HAP-1 (cell line): ENCODE data around the gene FTCD.
"Not testable (repeated sequence)": the region's sequence is repeated elsewhere in the genome, so short reads cannot be mapped to it uniquely, and the experiment has no call there.

Experiments used
- DNase-seq, 2 experiments: peaks; one replicate each; pipeline ENCODE4 v3.0.0-alpha.2; 2016 to 2020; ENCODE audit warnings: low spot score in 2 of 2
- H3K27me3 ChIP-seq: fragments of 250-450 bp; sonication (Bioruptor Pico); 2 replicates; pipeline ENCODE4 v1.5.1; 2020; ENCODE audit warnings: low read depth, mild to moderate bottlenecking, moderate library complexity
- H3K36me3 ChIP-seq: fragments of 250-450 bp; sonication (Bioruptor Pico); replicated peaks from 2 replicates; pipeline ENCODE4 v1.5.1; 2020; ENCODE audit warnings: mild to moderate bottlenecking
- H3K4me1 ChIP-seq: fragments of 250-450 bp; sonication (Bioruptor Pico); 2 replicates; pipeline ENCODE4 v1.5.1; 2020; ENCODE audit warnings: mild to moderate bottlenecking
- H3K4me3 ChIP-seq: fragments of 250-450 bp; sonication (Bioruptor Pico); 2 replicates; pipeline ENCODE4 v1.5.1; 2020; ENCODE audit warnings: mild to moderate bottlenecking, moderate library complexity
- H3K9me3 ChIP-seq: fragments of 250-450 bp; sonication (Bioruptor Pico); 2 replicates; pipeline ENCODE4 v1.5.1; 2020; ENCODE audit warnings: mild to moderate bottlenecking, moderate library complexity
- in situ Hi-C: fragments of 300-500 bp; cut with MboI; formaldehyde crosslinking; loops from 3 replicates; pipeline ENCODE4 v1.14.3; 2020; ENCODE audit warnings: low sequenced_read_pairs, inconsistent platforms, mixed read lengths

Gene FTCD

GRCh38 chr21:46170436-46171193 lies 15.2 kb upstream of the FTCD start:
- in situ Hi-C loops, H3K27me3 ChIP-seq, H3K4me1 ChIP-seq, DNase-seq, H3K36me3 ChIP-seq, H3K9me3 ChIP-seq, H3K4me3 ChIP-seq: not testable (repeated sequence)

- H3K9me3 ChIP-seq, result no peaks in the 10 kb centered on the region
Observed at GRCh38 chr21:46168659-46169386, 13.4 kb upstream of the FTCD start.

GRCh38 chr21:46168238-46168637 lies 12.9 kb upstream of the FTCD start:
- Histone ChIP-seq H3K27me3 (no peaks in the 10 kb centered on the region), H3K4me3 (no peak overlapping the region), H3K4me1 (no peaks in the 10 kb centered on the region), H3K36me3 (no peaks in the 10 kb centered on the region), H3K9me3 (no peaks in the 10 kb centered on the region)
- no peak for DNase-seq
- in situ Hi-C loops, result no loop called here

More at GRCh38 chr21:46168659-46169386, 13.4 kb upstream of the FTCD start:
- H3K4me1 ChIP-seq, result no peaks in the 10 kb centered on the region
- DNase-seq, result no peak
- no peaks in the 10 kb centered on the region for H3K27me3 ChIP-seq
- H3K36me3 ChIP-seq, result no peaks in the 10 kb centered on the region
- in situ Hi-C loops, result no loop called here
- H3K4me3 ChIP-seq, result no peak overlapping the region

GRCh38 chr21:46165098-46165497 lies 9.7 kb upstream of the FTCD start:
- in situ Hi-C loops, result no loop called here
- H3K27me3 ChIP-seq, result no peaks in the 10 kb centered on the region
- DNase-seq, result no peak
- no peak overlapping the region for H3K4me3 ChIP-seq
- H3K9me3 ChIP-seq, result no peaks in the 10 kb centered on the region
- H3K4me1 ChIP-seq, result no peaks in the 10 kb centered on the region
- no peaks in the 10 kb centered on the region for H3K36me3 ChIP-seq

DNA sequence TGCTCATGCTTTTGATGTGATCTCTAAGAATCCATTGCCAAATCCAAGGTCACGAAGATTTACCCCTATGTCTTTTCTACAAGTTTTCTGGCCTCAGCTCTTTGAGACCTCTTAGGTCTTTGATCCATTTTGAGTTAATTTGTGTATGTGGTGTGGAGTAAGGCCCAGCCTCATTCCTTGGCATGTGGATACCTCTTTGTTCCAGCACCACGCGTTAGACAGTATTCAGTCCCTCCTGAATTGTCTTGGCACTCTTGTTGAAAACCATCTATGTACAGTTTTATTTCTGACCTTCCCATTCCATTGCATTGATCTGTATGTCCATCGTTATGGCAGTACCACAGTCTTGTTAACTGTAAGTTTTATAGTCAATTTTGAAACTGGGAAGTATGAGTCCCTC lies 8.0 kb upstream of the FTCD start:
- in situ Hi-C loops, result no loop called here
- H3K4me1 ChIP-seq, result no peaks in the 10 kb centered on the region
- no peaks in the 10 kb centered on the region for H3K9me3 ChIP-seq
- no peak for DNase-seq
- no peak overlapping the region for H3K4me3 ChIP-seq
- no peaks in the 10 kb centered on the region for H3K36me3 ChIP-seq
- H3K27me3 ChIP-seq, result no peaks in the 10 kb centered on the region

DNA sequence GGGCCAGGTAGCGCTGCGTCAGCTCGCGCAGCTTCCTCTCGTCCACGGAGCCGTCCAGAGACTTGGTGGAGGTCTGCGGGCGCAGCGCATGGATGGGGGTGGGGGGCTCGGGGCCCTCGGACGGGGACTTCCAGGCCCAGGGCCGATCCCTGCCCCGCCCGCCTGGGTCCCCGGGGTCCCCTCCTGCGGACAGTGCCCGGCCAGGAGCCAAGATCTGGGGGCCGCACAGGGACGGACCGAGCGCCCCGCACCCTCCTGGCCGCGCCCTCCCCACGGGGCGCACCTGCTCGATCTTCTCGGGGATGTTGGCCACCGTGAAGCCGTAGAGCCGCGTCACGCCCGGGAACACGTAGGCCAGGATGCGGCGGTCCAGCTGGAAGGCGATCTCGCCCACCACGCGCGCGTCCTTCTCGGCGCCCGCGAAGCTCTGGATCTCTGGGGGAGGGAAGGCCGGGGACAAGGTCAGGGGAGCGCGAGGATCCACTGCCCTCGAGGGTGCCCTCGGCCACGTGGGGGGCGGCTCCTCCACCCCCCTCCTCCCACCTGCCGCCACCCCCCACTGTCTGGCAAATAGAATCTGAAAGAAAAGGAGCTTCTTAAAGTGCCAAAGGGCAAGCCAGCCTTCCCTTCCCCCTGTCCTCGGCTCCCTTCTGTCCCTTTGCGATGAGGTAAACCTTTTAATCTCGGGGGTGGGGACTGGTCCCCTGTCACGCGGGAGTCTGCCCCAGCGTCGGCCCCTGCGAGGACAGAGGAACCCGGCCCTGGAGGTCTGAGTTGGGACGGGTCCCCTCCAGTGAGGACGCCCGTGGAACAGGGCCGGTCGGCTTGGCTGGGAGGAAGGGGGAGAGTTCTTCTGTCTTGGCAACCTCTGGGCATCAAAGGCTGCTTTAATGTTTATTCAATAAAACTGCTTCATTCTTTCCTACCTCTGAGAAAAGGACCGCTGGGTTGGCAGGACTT lies 6.5 kb upstream of the FTCD start:
- H3K9me3 ChIP-seq, result no peaks in the 10 kb centered on the region
- in situ Hi-C loops, result no loop called here
- DNase-seq, result no peak
- H3K4me1 ChIP-seq, result no peaks in the 10 kb centered on the region
- no peaks in the 10 kb centered on the region for H3K27me3 ChIP-seq
- no peaks in the 10 kb centered on the region for H3K36me3 ChIP-seq
- no peak overlapping the region for H3K4me3 ChIP-seq

- Histone ChIP-seq H3K36me3 (no peaks in the 10 kb centered on the region), H3K9me3 (no peaks in the 10 kb centered on the region), H3K27me3 (no peaks in the 10 kb centered on the region), H3K4me1 (no peaks in the 10 kb centered on the region), H3K4me3 (no peak overlapping the region)
- in situ Hi-C loops, result no loop called here
- DNase-seq, result peak in 1 of 2 experiments; percentile 20
Observed at GRCh38 chr21:46160907-46161632, 5.7 kb upstream of the FTCD start.

DNA sequence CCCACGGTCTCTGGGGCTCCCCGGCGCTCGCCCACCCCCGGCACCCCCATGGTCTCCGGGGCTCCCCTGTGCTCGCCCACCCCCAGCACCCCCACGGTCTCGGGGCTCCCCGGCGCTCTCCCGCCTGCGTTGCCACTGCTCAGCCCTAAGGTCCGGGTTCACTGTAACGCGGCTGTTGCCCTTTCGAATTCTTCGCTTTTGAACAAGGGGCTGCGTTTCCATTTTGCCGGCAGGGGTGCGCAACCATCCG lies 5.2 kb upstream of the FTCD start:
- no peak for DNase-seq
- H3K4me1 ChIP-seq, result no peaks in the 10 kb centered on the region
- no peak overlapping the region for H3K4me3 ChIP-seq
- in situ Hi-C loops, result no loop called here
- no peaks in the 10 kb centered on the region for H3K36me3 ChIP-seq
- H3K9me3 ChIP-seq, result no peaks in the 10 kb centered on the region
- H3K27me3 ChIP-seq, result no peaks in the 10 kb centered on the region

DNA sequence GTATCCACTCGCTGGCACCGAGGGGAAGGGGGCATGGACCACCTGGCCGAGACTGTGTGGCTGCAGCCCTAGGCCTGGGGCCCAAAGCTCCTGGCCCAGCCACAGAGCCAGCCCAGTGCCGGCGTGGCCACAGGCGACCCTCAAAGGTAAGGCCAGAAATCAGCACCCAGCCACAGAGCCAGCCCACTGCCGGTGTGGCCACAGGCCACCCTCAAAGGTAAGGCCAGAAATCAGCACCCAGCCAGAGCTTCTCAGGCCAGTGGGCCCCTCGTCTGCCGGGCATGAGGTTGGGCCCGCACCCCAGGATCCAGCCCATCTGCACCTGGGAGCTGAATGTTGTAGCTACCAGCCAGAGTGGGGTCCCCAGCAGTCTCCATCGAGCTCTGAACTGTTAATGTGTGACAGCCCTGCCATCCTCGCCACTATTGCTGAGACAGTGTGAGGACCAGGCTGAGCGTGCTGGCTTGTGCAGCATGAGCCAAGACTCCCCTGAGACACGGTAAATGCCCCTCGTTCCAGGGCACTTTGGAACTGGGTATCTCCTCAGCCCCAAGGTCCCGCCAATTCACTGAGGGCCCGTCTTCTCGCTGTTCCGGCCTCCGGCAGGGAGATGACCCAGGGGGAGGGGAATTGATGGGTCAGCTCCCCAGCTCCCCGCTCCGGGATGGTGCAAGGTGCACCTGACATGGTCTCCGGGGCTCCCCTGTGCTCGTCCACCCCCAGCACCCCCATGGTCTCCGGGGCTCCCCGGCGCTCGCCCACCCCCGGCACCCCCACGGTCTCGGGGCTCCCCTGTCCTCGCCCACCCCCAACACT lies 4.7 kb upstream of the FTCD start:
- no peaks in the 10 kb centered on the region for H3K36me3 ChIP-seq
- no peaks in the 10 kb centered on the region for H3K9me3 ChIP-seq
- no peaks in the 10 kb centered on the region for H3K27me3 ChIP-seq
- no peak for DNase-seq
- H3K4me3 ChIP-seq, result no peak overlapping the region
- in situ Hi-C loops, result no loop called here
- H3K4me1 ChIP-seq, result no peaks in the 10 kb centered on the region

DNA sequence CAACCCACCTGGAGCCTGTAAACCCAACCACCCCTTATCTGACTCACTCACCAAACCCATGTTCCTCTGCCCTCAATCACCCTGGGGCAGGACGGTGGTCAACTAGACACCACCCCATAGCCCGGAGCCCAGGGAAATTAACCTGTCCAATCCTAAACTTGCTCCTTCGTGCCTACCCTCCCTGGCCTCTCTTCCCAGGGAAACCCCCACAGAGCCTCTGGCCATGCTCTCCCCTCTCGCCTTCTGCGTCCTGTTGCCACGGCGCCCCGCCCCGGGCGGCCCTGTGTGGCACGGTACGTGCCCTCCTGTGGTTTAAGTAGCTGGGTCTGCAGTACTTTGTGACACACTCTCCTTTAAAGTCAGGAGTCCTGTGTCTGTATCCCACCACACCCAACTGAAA lies 4.0 kb upstream of the FTCD start:
- no peaks in the 10 kb centered on the region for H3K9me3 ChIP-seq
- no peak overlapping the region for H3K4me3 ChIP-seq
- no peak for DNase-seq
- in situ Hi-C loops, result no loop called here
- no peaks in the 10 kb centered on the region for H3K4me1 ChIP-seq
- no peaks in the 10 kb centered on the region for H3K36me3 ChIP-seq
- no peaks in the 10 kb centered on the region for H3K27me3 ChIP-seq

DNA sequence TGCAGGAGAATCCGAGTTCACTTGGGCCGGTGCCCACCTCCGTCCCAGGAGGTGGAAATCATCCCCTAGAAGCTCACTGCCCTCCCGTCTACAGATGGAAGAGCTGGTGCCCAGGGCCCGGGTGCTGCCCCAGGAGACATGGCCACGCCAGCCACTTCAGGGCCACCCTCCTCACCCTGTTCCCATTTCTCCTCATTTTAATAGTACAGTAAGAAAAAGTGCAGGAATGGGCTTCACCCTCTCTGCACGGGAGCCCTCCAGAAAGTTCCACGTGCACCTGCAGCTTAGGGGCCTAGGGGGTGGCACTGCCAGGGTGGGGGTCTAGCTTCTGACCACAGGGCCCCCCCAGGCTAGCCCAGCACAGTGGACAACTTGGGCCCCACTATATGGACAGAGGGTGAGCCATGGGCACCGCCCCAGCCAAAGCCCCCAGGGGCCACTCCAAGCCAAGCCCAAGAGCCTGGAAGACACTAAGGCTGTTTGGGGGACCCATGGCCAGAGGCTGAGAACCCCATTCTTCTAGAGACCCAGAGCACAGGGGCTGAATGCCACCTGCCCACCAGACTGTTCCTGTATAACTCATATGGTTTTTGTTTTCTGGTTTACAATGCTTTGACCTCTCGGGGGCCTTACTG lies 3.4 kb upstream of the FTCD start:
- H3K27me3 ChIP-seq, result no peaks in the 10 kb centered on the region
- no peak overlapping the region for H3K4me3 ChIP-seq
- no peaks in the 10 kb centered on the region for H3K9me3 ChIP-seq
- DNase-seq, result no peak
- no peaks in the 10 kb centered on the region for H3K36me3 ChIP-seq
- H3K4me1 ChIP-seq, result no peaks in the 10 kb centered on the region
- in situ Hi-C loops, result no loop called here

DNA sequence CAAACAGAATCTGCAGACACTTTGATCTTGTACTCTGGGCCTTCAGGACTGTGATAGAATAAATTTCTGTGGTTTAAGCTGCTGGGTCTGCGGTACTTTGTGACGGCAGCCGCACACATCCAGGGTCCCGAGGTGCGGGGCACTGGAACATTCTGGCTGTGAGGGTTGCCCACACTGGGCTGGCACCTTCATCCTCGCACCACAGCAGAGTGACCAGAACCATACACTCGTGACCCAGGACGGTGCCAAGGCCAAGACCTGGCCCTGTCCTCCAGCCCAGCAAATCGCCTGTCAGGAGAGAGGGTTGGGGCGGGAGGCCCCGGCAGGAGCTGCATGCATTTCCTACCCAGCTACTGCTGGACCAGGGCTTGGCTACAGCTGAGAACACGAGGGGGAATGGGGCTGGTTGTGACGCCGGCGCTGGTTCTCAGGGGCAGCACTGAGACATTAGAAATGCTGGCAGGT lies 2.6 kb upstream of the FTCD start:
- Histone ChIP-seq H3K4me3 (no peak overlapping the region), H3K27me3 (no peaks in the 10 kb centered on the region), H3K4me1 (peaks cover 3% of the 10 kb centered on the region), H3K9me3 (no peaks in the 10 kb centered on the region), H3K36me3 (no peaks in the 10 kb centered on the region)
- in situ Hi-C loops, result no loop called here
- no peak for DNase-seq
